HG03521 (cell line): ENCODE results near the gene ZNG1F.
"Not testable (repeated sequence)": the region's sequence is repeated elsewhere in the genome, so short reads cannot be mapped to it uniquely, and the experiment has no call there.

ENCODE experiments used
- ATAC-seq: cut with Tn5 transposase; IDR thresholded peaks from one replicate; pipeline ENCODE4 v1.9.1; 2021; ENCODE audit warnings: mild to moderate bottlenecking, moderate library complexity; ENCODE audit not compliant: unreplicated experiment

The ZNG1F gene

GRCh38 chr9:41087157-41087780, 101.8 kb downstream of the ZNG1F start:
- not testable (repeated sequence) for ATAC-seq

GRCh38 chr9:41086685-41087084, 102.4 kb downstream of the ZNG1F start:
- ATAC-seq, result not testable (repeated sequence)

- not testable (repeated sequence) for ATAC-seq
Measured at GRCh38 chr9:41086215-41086614, 102.9 kb downstream of the ZNG1F start.

- not testable (repeated sequence) for ATAC-seq
Measured at GRCh38 chr9:41082358-41082757, 106.8 kb downstream of the ZNG1F start.
